DMS 273 (cell line): ENCODE data around the gene TTLL12.

Experiments used
- DNase-seq: peaks from one replicate; lab custom pipeline; 2025; ENCODE audit not compliant: unreplicated experiment; lab: John Stamatoyannopoulos, UW

TTLL12 gene

GRCh38 chr22:43200555-43200954 lies 13.6 kb upstream of the TTLL12 start:
- DNase-seq = no peak

GRCh38 chr22:43200031-43200430 lies 13.1 kb upstream of the TTLL12 start:
- DNase-seq = no peak

GRCh38 chr22:43199541-43199940 lies 12.6 kb upstream of the TTLL12 start:
- DNase-seq = no peak

- DNase-seq = no peak
Measured at GRCh38 chr22:43198936-43199335, 12.0 kb upstream of the TTLL12 start.

- DNase-seq = no peak
Measured at GRCh38 chr22:43198126-43198525, 11.2 kb upstream of the TTLL12 start.

- DNase-seq = no peak
Measured at GRCh38 chr22:43197271-43197941, 10.5 kb upstream of the TTLL12 start.

- DNase-seq = no peak
Measured at GRCh38 chr22:43191831-43192230, 4.9 kb upstream of the TTLL12 start.

- DNase-seq = no peak
Measured at GRCh38 chr22:43188829-43189545, 2.1 kb upstream of the TTLL12 start.

GRCh38 chr22:43187171-43188099 lies 501 bp upstream of the TTLL12 start:
- DNase-seq = peak; percentile 96

- DNase-seq = peak; percentile 84
Measured at GRCh38 chr22:43185860-43186261, 1.1 kb downstream of the TTLL12 start.

GRCh38 chr22:43183496-43184277 lies 3.2 kb downstream of the TTLL12 start:
- no peak for DNase-seq

GRCh38 chr22:43182726-43183125 lies 4.2 kb downstream of the TTLL12 start:
- DNase-seq = no peak

GRCh38 chr22:43182118-43182517 lies 4.8 kb downstream of the TTLL12 start:
- no peak for DNase-seq

GRCh38 chr22:43181321-43182076 lies 5.4 kb downstream of the TTLL12 start:
- no peak for DNase-seq

- DNase-seq = no peak
Measured at GRCh38 chr22:43180670-43181069, 6.3 kb downstream of the TTLL12 start.

GRCh38 chr22:43179911-43180195 lies 7.1 kb downstream of the TTLL12 start:
- no peak for DNase-seq

GRCh38 chr22:43179146-43179910 lies 7.6 kb downstream of the TTLL12 start:
- no peak for DNase-seq

- no peak for DNase-seq
Measured at GRCh38 chr22:43177479-43177878, 9.5 kb downstream of the TTLL12 start.

- DNase-seq = no peak
Measured at GRCh38 chr22:43176090-43176489, 10.8 kb downstream of the TTLL12 start.
